ENCODE results near the gene MTA2.

- TF ChIP-seq CTCF (IDR thresholded peaks at IDR 0.05; ENCODE audit: low read length) (no peak), EZH2 (IDR thresholded peaks at IDR 0.05; ENCODE audit: borderline replicate concordance, low read length) (no peak)
Observed at GRCh38 chr11:62610403-62610802, 8.7 kb upstream of the MTA2 start.
